ENCODE measurements around the gene KLHL41.

The KLHL41 gene

GRCh38 chr2:169571571-169571970, 62.1 kb downstream of the KLHL41 start:
- no peak for TF ChIP-seq EZH2 (IDR thresholded peaks at IDR 0.05; ENCODE audit: borderline replicate concordance, low read length)
- no peak for TF ChIP-seq CTCF (IDR thresholded peaks at IDR 0.05; ENCODE audit: low read length)
- no peaks in the 10 kb centered on the region for H3K36me3 ChIP-seq (ENCODE audit: insufficient read depth, low read length)
- no peaks in the 10 kb centered on the region for H3K9me3 ChIP-seq (ENCODE audit: low read length)
- no peaks in the 10 kb centered on the region for H4K20me1 ChIP-seq (ENCODE audit: insufficient read depth, low read length)
- H3K4me2 ChIP-seq (ENCODE audit: low read length): peak overlapping the region; percentile 57
- H3K79me2 ChIP-seq (ENCODE audit: insufficient read depth, low read length): peaks cover 21% of the 10 kb centered on the region
- peak overlapping the region; percentile 13 for H3K4me3 ChIP-seq (ENCODE audit: low read depth, low read length, poor library complexity, severe bottlenecking)
- H3K27me3 ChIP-seq (ENCODE audit: insufficient read depth, low read length): no peaks in the 10 kb centered on the region
- H3K4me1 ChIP-seq (ENCODE audit: insufficient read depth, low read length, severe bottlenecking): peaks cover 24% of the 10 kb centered on the region
- no peak overlapping the region for H3K27ac ChIP-seq (ENCODE audit: low read depth, low read length, poor library complexity, severe bottlenecking)
- H3F3A ChIP-seq (ENCODE audit: insufficient read depth, low read length): no peaks in the 10 kb centered on the region
- H2AFZ ChIP-seq (ENCODE audit: low read length): no peak overlapping the region
- H3K9ac ChIP-seq (ENCODE audit: low read length): peak overlapping the region; percentile 31; the same call in 1 of the 2 replicates
- H3K9me2 ChIP-seq (ENCODE audit: low read depth, low read length): no peaks in the 10 kb centered on the region

- no peaks in the 10 kb centered on the region for H3K36me3 ChIP-seq (ENCODE audit: insufficient read depth, low read length)
- no peaks in the 10 kb centered on the region for H4K20me1 ChIP-seq (ENCODE audit: insufficient read depth, low read length)
- no peaks in the 10 kb centered on the region for H3K9me3 ChIP-seq (ENCODE audit: low read length)
- no peak overlapping the region for H2AFZ ChIP-seq (ENCODE audit: low read length)
- no peak for TF ChIP-seq CTCF (IDR thresholded peaks at IDR 0.05; ENCODE audit: low read length)
- no peak for TF ChIP-seq EZH2 (IDR thresholded peaks at IDR 0.05; ENCODE audit: borderline replicate concordance, low read length)
- H3K27ac ChIP-seq (ENCODE audit: low read depth, low read length, poor library complexity, severe bottlenecking): no peak overlapping the region
- H3K4me3 ChIP-seq (ENCODE audit: low read depth, low read length, poor library complexity, severe bottlenecking): peak overlapping the region; percentile 90
- no peaks in the 10 kb centered on the region for H3K27me3 ChIP-seq (ENCODE audit: insufficient read depth, low read length)
- peak overlapping the region; percentile 31 for H3K9ac ChIP-seq (ENCODE audit: low read length)
- peaks cover 24% of the 10 kb centered on the region for H3K4me1 ChIP-seq (ENCODE audit: insufficient read depth, low read length, severe bottlenecking)
- no peaks in the 10 kb centered on the region for H3K9me2 ChIP-seq (ENCODE audit: low read depth, low read length)
- H3K4me2 ChIP-seq (ENCODE audit: low read length): peak overlapping the region; percentile 57
- H3F3A ChIP-seq (ENCODE audit: insufficient read depth, low read length): no peaks in the 10 kb centered on the region
- H3K79me2 ChIP-seq (ENCODE audit: insufficient read depth, low read length): peaks cover 21% of the 10 kb centered on the region
These were observed 62.7 kb downstream of the KLHL41 start for GRCh38 chr2:169572189-169572588.

- Histone ChIP-seq H2AFZ (ENCODE audit: low read length) (no peak overlapping the region), H3K79me2 (ENCODE audit: insufficient read depth, low read length) (peaks cover 21% of the 10 kb centered on the region), H3K27me3 (ENCODE audit: insufficient read depth, low read length) (no peaks in the 10 kb centered on the region), H3K4me3 (ENCODE audit: low read depth, low read length, poor library complexity, severe bottlenecking) (peak overlapping the region; percentile 90), H3K4me1 (ENCODE audit: insufficient read depth, low read length, severe bottlenecking) (peaks cover 24% of the 10 kb centered on the region), H3K36me3 (ENCODE audit: insufficient read depth, low read length) (no peaks in the 10 kb centered on the region), H3K4me2 (ENCODE audit: low read length) (peak overlapping the region; percentile 85), H4K20me1 (ENCODE audit: insufficient read depth, low read length) (no peaks in the 10 kb centered on the region), H3F3A (ENCODE audit: insufficient read depth, low read length) (no peaks in the 10 kb centered on the region), H3K9me3 (ENCODE audit: low read length) (no peaks in the 10 kb centered on the region), H3K27ac (ENCODE audit: low read depth, low read length, poor library complexity, severe bottlenecking) (peak overlapping the region; percentile 33), H3K9me2 (ENCODE audit: low read depth, low read length) (no peaks in the 10 kb centered on the region), H3K9ac (ENCODE audit: low read length) (peak overlapping the region; percentile 82)
- no peak for TF ChIP-seq CTCF (IDR thresholded peaks at IDR 0.05; ENCODE audit: low read length)
- TF ChIP-seq EZH2 (IDR thresholded peaks at IDR 0.05; ENCODE audit: borderline replicate concordance, low read length): no peak
These were observed 63.3 kb downstream of the KLHL41 start for GRCh38 chr2:169572821-169573159.
